ENCODE measurements around the gene CWF19L1.
"Not testable (repeated sequence)": the region's sequence is repeated elsewhere in the genome, so short reads cannot be mapped to it uniquely, and the experiment has no call there.

CWF19L1 gene

DNA sequence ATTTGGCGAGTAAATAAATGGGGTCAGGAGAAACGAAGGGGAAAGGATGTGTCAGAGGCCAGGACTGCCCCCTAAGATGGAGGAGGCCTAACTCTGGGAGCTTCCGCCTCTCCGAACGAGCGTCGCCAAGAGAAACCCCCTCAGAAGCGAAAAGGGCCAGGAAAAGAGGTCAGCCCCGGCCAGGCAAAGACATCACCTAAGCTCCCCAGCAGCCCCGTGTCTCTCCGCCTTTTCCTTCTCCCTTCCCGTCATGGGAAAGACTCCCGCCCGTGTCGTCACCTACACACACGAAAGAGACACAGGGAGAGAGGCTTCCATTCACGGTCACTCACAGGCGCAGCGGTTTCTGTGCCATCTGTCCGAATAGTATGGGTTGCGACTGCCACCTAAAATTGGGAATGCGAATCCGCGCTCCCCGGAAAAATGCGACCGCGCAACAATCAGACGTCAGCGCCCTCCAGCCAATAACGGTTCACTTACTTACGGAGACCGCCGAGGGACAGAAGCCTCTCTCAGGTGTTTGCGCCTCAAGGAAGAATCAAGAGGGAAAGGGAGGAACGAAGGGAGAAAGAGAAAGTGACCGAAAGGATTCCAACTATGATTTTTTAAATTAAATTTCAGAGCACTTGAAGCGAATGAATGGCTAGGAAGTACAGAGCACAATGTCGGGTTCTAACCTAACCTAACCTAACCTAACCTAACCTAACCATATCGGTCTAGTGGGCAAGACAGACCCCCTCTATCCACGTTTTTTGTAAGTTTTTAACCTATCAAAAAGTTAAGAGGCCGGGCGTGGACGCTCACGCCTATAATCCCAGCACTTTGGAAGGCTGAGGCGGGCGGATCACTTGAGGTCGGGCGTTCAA, at the start of gene CWF19L1:
Gene CWF19L1, minus strand, starts transcription at position 400 of the 866 bp plus-strand sequence. Its CDS starts 45 bp downstream, at position 355.
- peak; percentile 80 to 83 for ATAC-seq (replicated peaks)
- Mint-ChIP-seq H3K4me3 (peak within 1 kb of the TSS; percentile 100), H3K9me3 (no peaks in the 10 kb centered on the region), H3K4me1 (peaks cover 19 to 28% of the 10 kb centered on the region in 2 donors), H3K27ac (peak within 1 kb of the TSS; percentile 100), H3K27me3 (no peaks in the 10 kb centered on the region), H3K36me3 (peaks cover 24 to 40% of the 10 kb centered on the region in 2 donors)
- DNase-seq, result peak; percentile 62

- H3K4me1 Mint-ChIP-seq, result no peaks in the 10 kb centered on the region
- no peak for ATAC-seq (replicated peaks)
- no peak overlapping the region for H3K4me3 Mint-ChIP-seq
- no peak overlapping the region for H3K27ac Mint-ChIP-seq
- no peak for DNase-seq
- H3K36me3 Mint-ChIP-seq, result no peaks in the 10 kb centered on the region
- no peaks in the 10 kb centered on the region for H3K9me3 Mint-ChIP-seq
- peaks cover 53 to 63% of the 10 kb centered on the region in 2 donors for H3K27me3 Mint-ChIP-seq
Observed at GRCh38 chr10:100315615-100316014, 48.2 kb upstream of the CWF19L1 start.

DNA sequence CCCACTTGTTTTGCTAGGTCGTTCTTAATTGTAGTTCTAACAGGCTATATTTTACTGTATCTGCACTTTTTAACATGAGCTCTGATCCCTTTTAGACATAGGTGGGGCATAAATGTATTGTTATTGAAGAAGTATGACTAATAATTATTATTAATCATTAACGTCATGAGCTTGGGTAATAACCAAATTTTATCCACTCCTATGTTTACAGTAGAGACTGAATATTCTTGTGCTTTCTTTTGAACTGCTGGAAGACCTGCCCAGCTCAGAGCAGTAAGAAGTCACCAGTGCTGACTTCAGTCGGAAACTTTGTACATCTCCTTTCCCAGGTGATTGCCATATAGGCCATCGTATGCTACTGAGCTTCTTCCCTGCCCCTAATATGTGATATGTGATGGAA, 43.9 kb upstream of the CWF19L1 start:
- H3K9me3 Mint-ChIP-seq, result no peaks in the 10 kb centered on the region
- no peaks in the 10 kb centered on the region for H3K4me1 Mint-ChIP-seq
- DNase-seq (no peak), ATAC-seq (replicated peaks) (no peak)
- no peaks in the 10 kb centered on the region for H3K36me3 Mint-ChIP-seq
- H3K27me3 Mint-ChIP-seq, result peaks cover 35 to 53% of the 10 kb centered on the region in 2 donors
- H3K4me3 Mint-ChIP-seq, result no peak overlapping the region
- H3K27ac Mint-ChIP-seq, result no peak overlapping the region

GRCh38 chr10:100307684-100308083, 40.2 kb upstream of the CWF19L1 start:
- peaks cover 22 to 50% of the 10 kb centered on the region in 2 donors for H3K27me3 Mint-ChIP-seq

GRCh38 chr10:100306861-100307260, 39.4 kb upstream of the CWF19L1 start:
- peaks cover 19 to 46% of the 10 kb centered on the region in 2 donors for H3K27me3 Mint-ChIP-seq
- H3K36me3 Mint-ChIP-seq, result no peaks in the 10 kb centered on the region
- no peaks in the 10 kb centered on the region for H3K9me3 Mint-ChIP-seq
- DNase-seq, result no peak
- no peaks in the 10 kb centered on the region for H3K4me1 Mint-ChIP-seq
- no peak overlapping the region for H3K4me3 Mint-ChIP-seq
- no peak overlapping the region for H3K27ac Mint-ChIP-seq
- no peak for ATAC-seq (replicated peaks)

More at GRCh38 chr10:100307684-100308083, 40.2 kb upstream of the CWF19L1 start:
- ATAC-seq (replicated peaks) (no peak), DNase-seq (no peak)
- Mint-ChIP-seq H3K9me3 (no peaks in the 10 kb centered on the region), H3K36me3 (no peaks in the 10 kb centered on the region), H3K4me1 (no peaks in the 10 kb centered on the region), H3K4me3 (no peak overlapping the region), H3K27ac (no peak overlapping the region)

DNA sequence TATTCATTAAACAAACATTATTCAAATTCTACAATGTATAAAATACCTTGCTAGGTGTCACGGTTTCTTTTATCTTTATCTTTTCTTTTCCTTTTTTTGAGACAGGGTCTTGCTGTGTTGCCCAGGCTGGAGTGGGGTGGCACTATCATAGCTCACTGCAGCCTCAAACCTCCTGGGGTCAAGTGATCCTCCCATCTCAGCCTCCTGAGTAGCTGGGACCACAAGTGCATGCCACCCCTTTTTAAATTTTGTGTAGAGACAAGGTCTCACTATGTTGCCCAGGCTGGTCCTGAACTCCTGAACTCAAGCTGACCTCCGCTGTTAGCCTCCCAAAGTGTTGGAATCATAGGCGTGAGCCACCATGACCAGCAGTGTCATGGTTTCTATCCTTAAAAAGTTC, 37.0 kb upstream of the CWF19L1 start:
- Mint-ChIP-seq H3K4me1 (no peaks in the 10 kb centered on the region), H3K27me3 (peaks cover 9 to 35% of the 10 kb centered on the region in 2 donors)

GRCh38 chr10:100303724-100304319, 36.4 kb upstream of the CWF19L1 start:
- H3K4me3 Mint-ChIP-seq, result no peak overlapping the region
- DNase-seq (no peak), ATAC-seq (replicated peaks) (no peak)
- H3K27me3 Mint-ChIP-seq, result peaks cover 9 to 38% of the 10 kb centered on the region in 2 donors
- H3K27ac Mint-ChIP-seq, result no peak overlapping the region
- H3K4me1 Mint-ChIP-seq, result no peaks in the 10 kb centered on the region
- peaks cover 0 to 2% of the 10 kb centered on the region in 2 donors for H3K9me3 Mint-ChIP-seq
- H3K36me3 Mint-ChIP-seq, result no peaks in the 10 kb centered on the region

More for the DNA sequence above, 37.0 kb upstream of the CWF19L1 start:
- peaks cover 0 to 2% of the 10 kb centered on the region in 2 donors for H3K9me3 Mint-ChIP-seq
- no peaks in the 10 kb centered on the region for H3K36me3 Mint-ChIP-seq
- no peak overlapping the region for H3K4me3 Mint-ChIP-seq
- ATAC-seq (replicated peaks) (no peak), DNase-seq (no peak)
- no peak overlapping the region for H3K27ac Mint-ChIP-seq

DNA sequence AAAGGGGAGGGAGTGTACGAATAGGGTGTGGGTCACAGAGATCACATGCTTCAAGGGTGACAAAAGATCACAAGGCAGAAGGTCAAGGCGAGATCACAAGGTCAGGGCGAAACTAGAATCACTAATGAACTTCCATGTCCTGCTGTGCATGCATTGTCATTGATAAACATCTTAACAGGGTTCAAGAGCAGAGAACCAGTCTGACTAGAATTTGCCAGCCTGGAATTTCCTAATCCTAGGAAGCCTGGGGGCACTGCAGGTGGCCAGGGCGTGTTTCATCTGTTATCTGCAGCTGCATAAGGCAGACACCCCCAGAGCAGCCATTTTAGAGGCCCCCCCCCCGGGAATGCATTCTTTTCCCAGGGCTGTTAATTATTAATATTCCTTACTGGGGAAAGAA, 33.7 kb upstream of the CWF19L1 start:
- Mint-ChIP-seq H3K4me1 (peaks cover 9 to 21% of the 10 kb centered on the region in 2 donors), H3K27me3 (peaks cover 11 to 30% of the 10 kb centered on the region in 2 donors)
- not testable (repeated sequence) for ATAC-seq (replicated peaks); H3K27ac Mint-ChIP-seq; H3K4me3 Mint-ChIP-seq; H3K36me3 Mint-ChIP-seq; H3K9me3 Mint-ChIP-seq; DNase-seq

DNA sequence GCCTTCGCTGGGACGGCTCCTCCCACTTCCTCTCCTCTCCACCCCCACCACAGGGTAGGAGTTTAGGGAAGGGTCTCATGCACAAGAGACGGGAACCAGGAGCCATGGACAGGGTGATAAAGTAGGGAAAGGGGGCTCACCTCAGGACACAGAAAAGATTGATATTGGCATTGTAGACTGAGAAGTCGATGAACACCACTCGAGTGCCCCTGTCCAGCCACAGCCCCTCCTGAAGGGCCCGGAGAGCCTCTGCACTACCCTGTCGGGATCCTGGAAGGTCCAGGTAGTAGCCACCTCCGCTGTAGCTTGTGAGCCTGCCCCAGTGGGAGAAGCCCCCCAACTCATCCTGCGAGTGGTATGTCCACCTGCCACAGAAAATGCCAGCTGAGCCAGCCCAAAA, 29.8 kb upstream of the CWF19L1 start:
- H3K4me3 Mint-ChIP-seq, result no peak overlapping the region
- ATAC-seq (replicated peaks), result no peak
- peaks cover 11 to 21% of the 10 kb centered on the region in 2 donors for H3K4me1 Mint-ChIP-seq
- no peaks in the 10 kb centered on the region for H3K36me3 Mint-ChIP-seq
- H3K9me3 Mint-ChIP-seq, result peaks cover 0 to 2% of the 10 kb centered on the region in 2 donors
- no peak for DNase-seq
- no peak overlapping the region for H3K27ac Mint-ChIP-seq
- H3K27me3 Mint-ChIP-seq, result peaks cover 21 to 24% of the 10 kb centered on the region in 2 donors

- Mint-ChIP-seq H3K27ac (no peak overlapping the region), H3K27me3 (peaks cover 19 to 28% of the 10 kb centered on the region in 2 donors), H3K36me3 (no peaks in the 10 kb centered on the region), H3K9me3 (no peaks in the 10 kb centered on the region), H3K4me3 (no peak overlapping the region), H3K4me1 (peaks cover 12 to 19% of the 10 kb centered on the region in 2 donors)
- ATAC-seq (replicated peaks), result no peak
- no peak for DNase-seq
Observed at GRCh38 chr10:100293066-100293465, 25.6 kb upstream of the CWF19L1 start.

DNA sequence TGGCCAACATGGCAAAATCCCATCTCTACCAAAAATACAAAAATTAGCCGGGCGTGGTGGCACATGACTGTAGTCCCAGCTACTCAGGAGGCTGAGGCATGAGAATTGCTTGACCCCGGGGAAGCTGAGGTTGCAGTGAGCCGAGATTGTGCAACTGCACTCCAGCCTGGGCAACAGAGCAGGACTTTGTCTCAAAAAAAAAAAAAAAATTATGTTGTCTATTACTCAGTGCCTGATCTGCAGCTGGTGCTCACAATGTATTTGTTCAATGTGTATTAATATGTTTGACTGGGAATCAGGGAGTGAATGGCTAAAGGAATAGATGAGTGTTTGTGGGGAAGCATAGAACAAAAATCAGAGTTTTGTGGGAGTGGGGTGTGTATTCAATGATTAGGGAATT, 24.9 kb upstream of the CWF19L1 start:
- peaks cover 19 to 28% of the 10 kb centered on the region in 2 donors for H3K27me3 Mint-ChIP-seq
- not testable (repeated sequence) for H3K4me3 Mint-ChIP-seq, DNase-seq

DNA sequence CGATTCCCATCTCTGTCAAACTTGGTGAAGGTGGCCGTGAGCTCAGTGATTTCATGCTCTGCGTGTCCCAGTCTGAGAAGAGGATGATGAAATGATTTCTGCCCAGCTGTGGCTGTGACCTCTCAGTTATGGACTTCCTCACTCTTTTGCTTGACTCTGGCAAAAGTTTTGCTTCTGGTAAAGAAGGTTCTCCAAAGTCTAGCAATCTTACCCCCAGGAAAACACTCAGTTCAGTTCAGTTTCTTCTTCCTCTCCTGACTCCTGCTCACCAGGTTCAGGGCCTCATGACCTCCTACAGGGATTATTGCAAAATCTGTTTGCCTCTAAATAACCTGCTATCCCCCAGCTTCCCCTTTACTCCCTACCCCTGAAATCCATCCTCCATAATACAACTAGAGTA, 23.9 kb upstream of the CWF19L1 start:
- Mint-ChIP-seq H3K4me1 (peaks cover 10 to 12% of the 10 kb centered on the region in 2 donors), H3K9me3 (no peaks in the 10 kb centered on the region), H3K4me3 (no peak overlapping the region), H3K36me3 (peaks cover 0 to 3% of the 10 kb centered on the region in 2 donors), H3K27me3 (peaks cover 19 to 24% of the 10 kb centered on the region in 2 donors), H3K27ac (no peak overlapping the region)
- no peak for DNase-seq
- ATAC-seq (replicated peaks), result no peak

More for the DNA sequence above, 24.9 kb upstream of the CWF19L1 start:
- ATAC-seq (replicated peaks); H3K36me3 Mint-ChIP-seq; H3K27ac Mint-ChIP-seq; H3K9me3 Mint-ChIP-seq: not testable (repeated sequence)
- peaks cover 12 to 15% of the 10 kb centered on the region in 2 donors for H3K4me1 Mint-ChIP-seq

DNA sequence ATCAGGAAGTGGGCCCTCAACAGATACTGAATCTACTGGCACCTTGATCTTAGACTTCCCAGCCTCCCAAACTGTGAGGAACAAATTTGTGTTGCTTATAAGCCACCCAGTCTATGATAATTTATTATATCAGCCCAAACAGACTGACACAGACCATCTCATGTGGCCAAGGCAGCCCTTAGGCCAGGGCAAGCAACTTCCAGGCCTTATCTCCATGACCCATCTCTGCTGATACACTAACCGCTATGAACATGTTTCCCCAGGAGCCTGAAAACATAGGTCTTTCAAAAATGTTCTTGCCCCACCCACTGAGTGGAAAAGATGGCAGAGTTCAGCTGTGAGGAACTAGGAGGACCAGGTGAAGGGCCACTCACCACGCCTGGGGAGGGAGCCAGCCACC, 22.2 kb upstream of the CWF19L1 start:
- peaks cover 18 to 21% of the 10 kb centered on the region in 2 donors for H3K4me1 Mint-ChIP-seq
- peaks cover 8 to 15% of the 10 kb centered on the region in 2 donors for H3K36me3 Mint-ChIP-seq
- H3K27me3 Mint-ChIP-seq, result peaks cover 12 to 14% of the 10 kb centered on the region in 2 donors
- no peak for DNase-seq
- no peaks in the 10 kb centered on the region for H3K9me3 Mint-ChIP-seq
- H3K4me3 Mint-ChIP-seq, result no peak overlapping the region
- H3K27ac Mint-ChIP-seq, result no peak overlapping the region
- ATAC-seq (replicated peaks), result no peak

- DNase-seq, result no peak
- Mint-ChIP-seq H3K4me3 (no peak overlapping the region), H3K4me1 (peaks cover 21 to 26% of the 10 kb centered on the region in 2 donors), H3K36me3 (peaks cover 8 to 17% of the 10 kb centered on the region in 2 donors), H3K27me3 (peaks cover 6 to 11% of the 10 kb centered on the region in 2 donors), H3K9me3 (no peaks in the 10 kb centered on the region), H3K27ac (peak overlapping the region; percentile 16)
- ATAC-seq (replicated peaks), result no peak
Observed at GRCh38 chr10:100288196-100288595, 20.8 kb upstream of the CWF19L1 start.

Data from stimulated activated naive B cell treated with anti-CD40 and anti-IgM and Interleukin-4, amounts not matched to agents 10 μg/mL and 1 μg/mL and 100 μg/mL, for 72 hours (primary cell).